ENCODE data around the gene KIAA1755.

DNA sequence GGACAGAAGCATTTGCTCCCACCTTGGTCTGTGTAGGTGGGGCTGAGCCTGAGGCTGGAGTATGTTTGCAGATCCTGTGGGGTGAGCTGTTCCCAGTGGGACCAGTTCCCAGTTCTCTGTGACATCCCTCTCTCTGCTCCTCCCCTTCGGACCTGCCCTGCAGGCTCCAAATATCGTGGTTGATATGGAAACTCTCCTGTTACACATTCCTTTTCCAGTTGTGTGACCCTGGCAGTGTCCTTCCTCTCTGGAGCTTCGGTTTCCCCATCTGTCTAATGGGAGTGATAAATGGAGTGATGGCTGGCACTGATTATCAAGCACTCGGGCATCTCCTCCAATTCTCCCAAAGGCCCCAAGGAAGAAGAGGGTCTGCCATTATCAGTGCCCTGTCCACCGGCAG, 79.8 kb downstream of the KIAA1755 start:
- no peak for TF ChIP-seq CTCF (IDR thresholded peaks at IDR 0.05)
- TF ChIP-seq POLR2AphosphoS5 (IDR thresholded peaks at IDR 0.05), result no peak
- no peak for TF ChIP-seq EP300 (IDR thresholded peaks at IDR 0.05)
- TF ChIP-seq POLR2A (IDR thresholded peaks at IDR 0.05), result no peak
